Left renal pelvis (tissue), 4 donors: ENCODE measurements around the gene ZMIZ1. TPM values are rescaled to one million over a fixed set of nuclear protein-coding genes. Genes with fewer than 3 reads are reported as not detected.
A peak's percentile ranks its signal among the peaks of the same experiment; 100 is the strongest.

Source experiments
- DNase-seq, 4 donors: peaks; one replicate each; pipeline ENCODE4 v3.0.0-alpha.2; 2013; ENCODE audit warnings: low read depth in 4 of 4, low spot score in 3 of 4
- polyA plus RNA-seq, 4 donors: library from polyadenylated mRNA; unstranded; fragments of 120-200 nt; gene quantifications; one replicate each; pipeline ENCODE4 v1.2.1, GENCODE V29; 2013; ENCODE audit not compliant: insufficient read length in 4 of 4

ZMIZ1 gene
- polyA plus RNA-seq, 4 donors = 72.7 to 108 (median 72.8) TPM

GRCh38 chr10:79165070-79165778 is 96.5 kb downstream of the ZMIZ1 start:
- DNase-seq = no peak

DNA sequence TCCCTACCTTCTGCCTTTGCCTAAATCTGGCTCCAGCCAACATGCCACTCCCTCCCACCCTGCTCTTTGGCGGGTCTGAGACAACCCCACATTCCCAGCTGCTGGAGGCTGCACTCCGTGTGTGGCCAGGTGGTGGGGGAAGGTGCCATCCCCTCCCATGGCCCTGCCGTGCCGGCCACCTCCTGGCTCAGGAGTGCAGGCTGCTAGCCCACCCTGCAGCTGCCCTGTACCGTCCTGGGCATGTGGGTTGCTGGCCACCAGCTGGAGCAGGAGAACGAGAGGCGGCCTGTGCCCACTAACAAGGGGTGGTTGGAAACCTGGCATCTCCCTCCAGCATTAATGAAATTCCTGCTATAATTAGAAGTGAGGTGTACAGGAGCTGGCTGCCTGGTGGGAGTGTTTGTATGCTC is 97.6 kb downstream of the ZMIZ1 start:
- DNase-seq = no peak

DNA sequence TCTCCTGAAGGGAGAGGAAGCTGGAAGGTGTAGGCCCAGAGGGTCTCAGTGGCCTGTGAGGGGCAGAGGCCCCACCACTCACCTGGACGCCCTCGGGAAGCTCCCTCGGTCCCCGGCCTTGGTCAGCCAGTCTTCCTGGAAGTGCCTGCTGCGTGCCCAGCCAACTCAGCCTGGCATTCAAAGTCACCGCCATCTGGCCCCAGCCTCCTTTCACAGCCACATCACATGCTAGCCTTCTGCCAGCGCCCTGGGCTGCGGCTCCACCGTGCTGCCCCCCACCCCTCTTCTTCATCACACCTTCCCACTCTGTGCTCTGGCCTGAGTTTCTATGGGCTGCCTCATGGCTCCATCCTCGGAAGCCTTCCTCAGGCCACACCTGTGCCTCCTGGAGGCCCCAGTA is 98.0 kb downstream of the ZMIZ1 start:
- no peak for DNase-seq

GRCh38 chr10:79167537-79167936 is 98.8 kb downstream of the ZMIZ1 start:
- no peak for DNase-seq

DNA sequence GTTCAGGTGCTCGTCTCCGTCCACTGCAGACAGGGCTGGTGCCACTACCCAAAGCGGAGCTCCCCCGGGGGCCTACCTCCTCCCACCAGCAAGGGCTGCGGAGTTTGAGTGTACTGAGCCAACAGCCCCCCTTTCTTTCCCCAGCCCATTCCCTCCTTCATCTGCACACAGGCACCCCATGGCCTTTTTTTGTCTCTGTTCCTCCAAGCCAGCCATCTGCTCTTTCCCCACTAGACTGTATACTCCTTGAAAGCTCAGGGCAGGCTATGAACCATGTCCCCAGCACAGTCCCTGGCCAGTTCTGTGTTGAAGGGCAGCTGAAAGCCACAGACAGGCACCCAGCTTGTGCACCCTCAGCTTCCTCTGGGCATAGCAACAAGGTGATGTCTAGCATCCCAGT is 99.4 kb downstream of the ZMIZ1 start:
- no peak for DNase-seq

DNA sequence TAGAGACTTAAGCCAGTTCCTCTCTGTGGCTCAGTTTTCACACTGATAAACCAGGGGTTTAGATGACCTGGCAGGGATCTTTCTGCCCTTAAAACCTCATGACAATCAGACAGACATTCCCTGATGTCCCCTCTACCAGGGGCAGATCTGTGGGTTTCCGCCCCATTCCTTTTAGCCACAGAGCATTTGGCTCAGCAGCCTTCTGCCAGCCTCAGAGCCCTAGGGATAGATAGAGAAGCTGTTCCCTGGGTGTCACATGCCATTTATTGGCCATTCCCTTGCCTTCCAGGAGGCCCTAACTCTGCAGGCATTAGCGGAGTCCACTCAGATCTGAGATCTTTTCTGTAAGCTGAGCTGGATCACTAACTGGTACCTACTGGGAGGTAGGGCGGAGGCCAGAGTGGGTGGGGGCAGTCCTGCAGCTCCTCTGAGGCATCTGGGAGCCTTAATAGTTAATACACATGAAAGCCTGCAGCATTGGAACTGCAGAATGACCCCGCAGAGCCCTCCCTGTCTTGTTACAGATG is 101.5 kb downstream of the ZMIZ1 start:
- DNase-seq = no peak

DNA sequence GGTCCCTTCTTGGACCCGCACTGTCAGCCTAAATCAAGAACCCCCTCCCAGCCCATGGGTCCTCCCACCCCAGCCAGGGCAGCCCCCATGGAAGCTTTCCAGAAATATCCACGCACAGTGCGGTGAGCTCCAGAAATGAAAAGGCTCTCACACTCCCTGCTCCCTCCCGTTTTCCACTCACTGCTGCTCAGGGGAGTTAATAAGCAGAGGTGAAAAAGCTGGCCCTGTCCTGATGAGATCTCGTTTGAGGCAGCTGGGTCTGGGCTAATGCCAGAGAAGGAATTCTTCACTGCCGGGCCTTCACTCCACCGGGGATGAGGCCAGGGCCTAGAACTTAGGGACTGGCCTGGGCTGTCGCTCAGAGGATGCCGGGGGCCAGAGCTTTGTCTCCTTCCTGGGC is 102.2 kb downstream of the ZMIZ1 start:
- no peak for DNase-seq

- DNase-seq = no peak
These were observed 102.7 kb downstream of the ZMIZ1 start for GRCh38 chr10:79171504-79171903.

DNA sequence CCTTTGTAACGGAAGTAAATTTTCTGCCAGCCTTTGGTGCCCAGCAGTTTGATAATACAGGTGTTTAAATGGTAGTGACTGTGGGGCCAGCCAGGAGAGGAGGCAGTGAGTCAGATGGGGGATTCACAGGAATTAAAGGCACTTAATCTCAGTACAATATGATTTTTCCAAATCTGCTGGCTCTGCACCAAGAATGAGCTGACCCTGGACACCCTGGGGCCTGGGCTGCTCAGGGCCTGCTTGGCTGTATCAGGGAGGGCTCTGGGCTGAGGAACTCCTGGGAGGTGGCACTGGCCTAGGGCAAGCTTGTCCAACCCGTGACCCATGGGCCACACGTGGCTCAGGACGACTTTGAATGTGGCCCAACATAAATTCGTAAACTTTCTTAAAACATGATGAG is 104.1 kb downstream of the ZMIZ1 start:
- DNase-seq = no peak

DNA sequence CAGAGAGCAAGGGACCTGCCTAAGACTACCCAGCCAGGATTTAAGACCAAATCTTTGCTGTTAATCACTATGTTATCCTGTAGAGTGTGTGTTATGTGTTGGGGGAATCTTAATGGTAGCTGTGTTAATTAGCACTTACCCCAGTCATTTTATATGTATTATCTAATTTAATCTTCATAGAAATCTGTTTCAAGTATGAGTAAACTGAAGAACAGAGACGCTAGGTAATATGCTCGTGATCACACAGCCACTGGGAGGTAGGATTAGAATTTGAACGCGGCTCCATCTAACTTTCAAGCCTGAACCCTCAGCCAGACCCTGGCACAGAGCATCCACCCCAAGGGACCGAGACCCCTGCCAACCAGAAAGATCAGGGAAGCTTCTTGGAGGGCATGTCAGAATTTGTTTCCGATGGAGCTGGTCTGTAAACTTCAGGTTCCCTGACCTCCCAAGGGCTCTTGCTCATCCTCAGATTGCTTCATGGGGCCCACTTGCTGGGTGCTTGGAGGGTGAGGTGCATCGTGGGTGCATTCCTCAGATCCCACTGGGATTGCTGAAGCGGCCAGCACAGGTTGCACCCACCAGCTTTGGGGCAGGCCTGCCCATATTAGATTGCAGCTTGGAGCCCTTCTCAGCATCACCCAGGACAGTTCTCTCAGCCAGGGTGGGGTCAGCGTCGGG is 105.0 kb downstream of the ZMIZ1 start:
- DNase-seq = no peak

DNA sequence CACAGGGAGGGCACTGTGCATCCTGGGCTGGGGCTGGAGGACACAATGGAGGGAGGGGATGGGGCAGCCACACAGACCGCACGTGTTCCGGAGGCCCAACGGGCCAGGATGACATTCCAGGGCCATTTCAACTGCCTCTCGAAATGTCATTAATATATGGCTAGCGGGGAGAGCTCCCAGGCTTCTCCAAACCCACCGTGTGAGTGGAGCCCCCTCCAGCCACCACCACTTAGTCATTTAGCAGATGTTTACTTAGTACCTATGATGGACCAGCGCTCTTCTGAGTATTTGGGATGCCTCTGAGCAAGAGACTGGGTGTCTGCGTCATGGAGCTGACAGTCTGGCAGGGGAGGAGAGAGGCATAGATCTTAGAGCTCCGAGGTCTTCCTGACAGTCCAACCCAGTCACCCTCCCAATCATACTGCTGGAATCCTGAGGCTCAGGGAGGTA is 107.3 kb downstream of the ZMIZ1 start:
- DNase-seq = no peak

DNA sequence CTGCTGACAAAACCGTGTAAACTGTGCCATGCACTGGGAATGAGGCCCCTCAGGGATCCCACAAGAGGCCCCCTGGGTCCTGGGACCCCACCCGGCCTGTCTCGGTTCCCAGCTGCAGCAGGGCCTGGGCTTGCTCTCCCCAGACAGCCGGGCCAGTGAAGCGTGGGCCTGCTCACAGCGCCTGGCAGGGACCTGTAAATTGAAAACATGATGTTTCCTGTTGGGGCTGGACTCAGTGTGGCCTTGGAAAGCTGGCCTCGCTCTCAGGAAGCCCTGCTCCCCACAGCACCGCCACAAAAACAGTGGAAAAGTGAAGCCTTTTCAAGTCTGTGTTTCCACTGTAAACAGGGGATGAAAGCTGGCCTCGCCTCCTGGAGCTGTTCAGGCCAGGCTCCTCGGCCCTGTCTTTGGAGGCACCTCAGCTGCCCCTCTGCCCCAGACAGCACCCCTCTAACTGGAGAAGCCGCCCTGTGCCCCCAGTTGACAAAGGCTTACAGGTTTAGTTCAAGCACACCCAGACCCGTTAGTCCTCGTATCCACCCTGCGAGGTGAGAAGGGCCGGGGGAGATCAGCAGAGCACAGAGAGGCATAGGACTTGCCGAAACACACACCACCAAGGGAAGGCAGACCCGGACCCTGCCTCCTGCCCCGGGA is 108.3 kb downstream of the ZMIZ1 start:
- no peak for DNase-seq

DNA sequence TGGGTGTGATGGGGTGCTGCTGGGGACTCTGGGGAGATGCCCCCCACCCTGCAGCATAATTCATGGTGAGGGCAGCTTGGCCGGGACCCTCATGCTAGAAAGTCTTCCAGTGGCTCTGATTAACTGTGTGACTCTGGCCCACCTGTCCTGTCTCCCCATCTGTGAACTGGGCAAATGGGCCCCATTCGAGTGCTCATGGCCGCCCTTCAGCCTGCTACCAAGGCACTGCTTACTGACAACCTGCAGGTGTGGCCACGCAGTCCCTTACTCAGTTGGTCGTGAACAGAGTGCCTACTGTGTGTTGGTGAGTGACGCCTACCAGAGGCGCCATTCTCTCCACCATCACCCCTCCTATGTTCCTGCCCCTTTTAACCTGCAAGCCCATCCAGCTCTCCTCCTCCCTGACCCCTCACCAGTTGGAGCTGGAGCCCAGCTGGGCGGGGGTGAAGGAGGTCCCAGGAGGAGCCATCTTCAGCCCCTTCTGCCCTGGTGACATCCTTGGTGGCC is 109.4 kb downstream of the ZMIZ1 start:
- DNase-seq = no peak

- peak in 3 of 4 donors; percentile 77 to 90 (median 80) for DNase-seq
These were observed 109.9 kb downstream of the ZMIZ1 start for GRCh38 chr10:79178614-79179163.

GRCh38 chr10:79179164-79179956 is 110.6 kb downstream of the ZMIZ1 start:
- no peak for DNase-seq

GRCh38 chr10:79179957-79180309 is 111.2 kb downstream of the ZMIZ1 start:
- DNase-seq = no peak

- no peak for DNase-seq
These were observed 111.9 kb downstream of the ZMIZ1 start for GRCh38 chr10:79180414-79181221.

GRCh38 chr10:79181227-79181626 is 112.5 kb downstream of the ZMIZ1 start:
- DNase-seq = no peak

- no peak for DNase-seq
These were observed 113.1 kb downstream of the ZMIZ1 start for GRCh38 chr10:79181698-79182521.
